ENCODE results near the gene TMEM181. TPM values are rescaled to one million over a fixed set of nuclear protein-coding genes. Genes with fewer than 3 reads are reported as not detected.

TMEM181 gene
- total and polyA plus RNA-seq, 2 donors (not counting 1 experiment from before 2014, with no cell fraction given): 35.6 to 36.0 TPM

GRCh38 chr6:158606935-158607334 is 47.0 kb downstream of the TMEM181 start:
- H3K36me3 ChIP-seq (ENCODE audit: control insufficient read depth, insufficient read depth, low read length): peaks cover 24% of the 10 kb centered on the region
- H3K4me3 ChIP-seq (replicated peaks in 1 of 4; ENCODE audit: control extremely low read depth in 1 of 4, insufficient read depth in 1 of 4, low read depth in 3 of 4, low read length in 4 of 4): no peak overlapping the region
- no peak for DNase-seq (ENCODE audit: low read depth in 2 of 2)
- H3K79me2 ChIP-seq (ENCODE audit: control insufficient read depth, insufficient read depth, low read length): no peaks in the 10 kb centered on the region
- H3K27me3 ChIP-seq (ENCODE audit: control insufficient read depth, insufficient read depth, low read length): no peaks in the 10 kb centered on the region
- H2AFZ ChIP-seq (ENCODE audit: low read length): no peak overlapping the region
- H3K9me3 ChIP-seq (ENCODE audit: control insufficient read depth, insufficient read depth, low read depth, low read length): no peaks in the 10 kb centered on the region
- H3K9ac ChIP-seq (ENCODE audit: insufficient read depth, low read length): no peak overlapping the region
- no peak overlapping the region for H3K4me2 ChIP-seq (ENCODE audit: extremely low read depth, insufficient read depth, low read length)
- no peak overlapping the region for H3K27ac ChIP-seq (ENCODE audit: insufficient read depth, low read length)
- H3K4me1 ChIP-seq (ENCODE audit: control insufficient read depth, extremely low read depth, insufficient read depth, low read length): no peaks in the 10 kb centered on the region
- H4K20me1 ChIP-seq (ENCODE audit: control insufficient read depth, extremely low read depth, insufficient read depth, low read length): no peaks in the 10 kb centered on the region
- TF ChIP-seq EZH2 (IDR thresholded peaks at IDR 0.05; ENCODE audit: low read length, missing control alignments) (no peak), CTCF (conservative IDR thresholded peaks at IDR 0.05 in 1 of 2, IDR thresholded peaks at IDR 0.05 in 1 of 2; ENCODE audit: low read depth in 1 of 2, low read length in 2 of 2) (no peak)

GRCh38 chr6:158607411-158608170 is 47.7 kb downstream of the TMEM181 start:
- peak overlapping the region; percentile 20 for H3K27ac ChIP-seq (ENCODE audit: insufficient read depth, low read length)
- no peaks in the 10 kb centered on the region for H4K20me1 ChIP-seq (ENCODE audit: control insufficient read depth, extremely low read depth, insufficient read depth, low read length)
- no peaks in the 10 kb centered on the region for H3K9me3 ChIP-seq (ENCODE audit: control insufficient read depth, insufficient read depth, low read depth, low read length)
- no peak overlapping the region for H3K9ac ChIP-seq (ENCODE audit: insufficient read depth, low read length)
- no peak overlapping the region for H3K4me3 ChIP-seq (replicated peaks in 1 of 4; ENCODE audit: control extremely low read depth in 1 of 4, insufficient read depth in 1 of 4, low read depth in 3 of 4, low read length in 4 of 4)
- H3K79me2 ChIP-seq (ENCODE audit: control insufficient read depth, insufficient read depth, low read length): no peaks in the 10 kb centered on the region
- no peaks in the 10 kb centered on the region for H3K27me3 ChIP-seq (ENCODE audit: control insufficient read depth, insufficient read depth, low read length)
- H3K4me1 ChIP-seq (ENCODE audit: control insufficient read depth, extremely low read depth, insufficient read depth, low read length): no peaks in the 10 kb centered on the region
- no peak overlapping the region for H2AFZ ChIP-seq (ENCODE audit: low read length)
- H3K36me3 ChIP-seq (ENCODE audit: control insufficient read depth, insufficient read depth, low read length): peaks cover 24% of the 10 kb centered on the region
- DNase-seq (ENCODE audit: low read depth in 2 of 2): peak; percentile 8 to 46
- peak overlapping the region; percentile 9 for H3K4me2 ChIP-seq (ENCODE audit: extremely low read depth, insufficient read depth, low read length)
- TF ChIP-seq EZH2 (IDR thresholded peaks at IDR 0.05; ENCODE audit: low read length, missing control alignments): no peak
- no peak for TF ChIP-seq CTCF (conservative IDR thresholded peaks at IDR 0.05 in 1 of 2, IDR thresholded peaks at IDR 0.05 in 1 of 2; ENCODE audit: low read depth in 1 of 2, low read length in 2 of 2)

- Histone ChIP-seq H3K27ac (ENCODE audit: insufficient read depth, low read length) (no peak overlapping the region), H3K36me3 (ENCODE audit: control insufficient read depth, insufficient read depth, low read length) (peaks cover 24% of the 10 kb centered on the region), H2AFZ (ENCODE audit: low read length) (no peak overlapping the region), H4K20me1 (ENCODE audit: control insufficient read depth, extremely low read depth, insufficient read depth, low read length) (no peaks in the 10 kb centered on the region), H3K79me2 (ENCODE audit: control insufficient read depth, insufficient read depth, low read length) (no peaks in the 10 kb centered on the region), H3K4me3 (replicated peaks in 1 of 4; ENCODE audit: control extremely low read depth in 1 of 4, insufficient read depth in 1 of 4, low read depth in 3 of 4, low read length in 4 of 4) (no peak overlapping the region), H3K4me2 (ENCODE audit: extremely low read depth, insufficient read depth, low read length) (no peak overlapping the region), H3K9ac (ENCODE audit: insufficient read depth, low read length) (no peak overlapping the region), H3K4me1 (ENCODE audit: control insufficient read depth, extremely low read depth, insufficient read depth, low read length) (no peaks in the 10 kb centered on the region), H3K27me3 (ENCODE audit: control insufficient read depth, insufficient read depth, low read length) (no peaks in the 10 kb centered on the region), H3K9me3 (ENCODE audit: control insufficient read depth, insufficient read depth, low read depth, low read length) (no peaks in the 10 kb centered on the region)
- no peak for DNase-seq (ENCODE audit: low read depth in 2 of 2)
- TF ChIP-seq CTCF (conservative IDR thresholded peaks at IDR 0.05 in 1 of 2, IDR thresholded peaks at IDR 0.05 in 1 of 2; ENCODE audit: low read depth in 1 of 2, low read length in 2 of 2): no peak
Observed at GRCh38 chr6:158608221-158608620, 48.3 kb downstream of the TMEM181 start.

All from fibroblast of lung (primary cell).